GM18873 (cell line): ENCODE data around the gene CXorf65.

Source experiments
- ATAC-seq: cut with Tn5 transposase; IDR thresholded peaks from one replicate; pipeline ENCODE4 v1.9.1; 2021; ENCODE audit warnings: mild to moderate bottlenecking, moderate library complexity, moderate number of reproducible peaks; ENCODE audit not compliant: unreplicated experiment, low FRiP score

CXorf65 gene

DNA sequence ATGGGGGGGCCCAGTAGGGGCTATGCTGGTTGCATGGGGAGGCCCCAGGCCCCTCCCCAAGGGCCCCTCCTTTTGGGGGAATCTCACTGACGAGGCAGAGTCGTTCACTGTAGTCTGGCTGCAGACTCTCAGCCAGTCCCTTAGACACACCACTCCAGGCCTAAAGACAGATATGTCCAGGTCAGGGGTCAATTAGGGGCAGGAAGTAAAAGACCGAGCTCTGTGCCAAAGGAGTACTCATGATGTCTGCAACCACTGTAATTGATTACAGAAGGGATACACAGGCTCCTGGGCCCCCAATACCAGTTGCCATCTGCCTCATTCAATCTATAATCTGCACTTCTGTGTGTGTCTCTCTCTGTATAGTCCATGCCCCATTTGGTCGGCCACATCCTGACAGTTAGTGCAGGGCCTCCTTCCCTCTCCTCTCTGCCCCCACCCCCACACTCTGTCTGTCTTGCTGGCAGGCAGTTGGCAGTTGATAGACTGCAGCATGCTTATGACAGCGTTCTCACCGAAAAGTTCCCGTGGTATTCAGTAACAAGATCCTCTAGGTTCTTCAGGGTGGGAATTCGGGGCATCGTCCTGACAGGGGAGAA lies 1.3 kb upstream of the CXorf65 start:
- ATAC-seq = no peak

DNA sequence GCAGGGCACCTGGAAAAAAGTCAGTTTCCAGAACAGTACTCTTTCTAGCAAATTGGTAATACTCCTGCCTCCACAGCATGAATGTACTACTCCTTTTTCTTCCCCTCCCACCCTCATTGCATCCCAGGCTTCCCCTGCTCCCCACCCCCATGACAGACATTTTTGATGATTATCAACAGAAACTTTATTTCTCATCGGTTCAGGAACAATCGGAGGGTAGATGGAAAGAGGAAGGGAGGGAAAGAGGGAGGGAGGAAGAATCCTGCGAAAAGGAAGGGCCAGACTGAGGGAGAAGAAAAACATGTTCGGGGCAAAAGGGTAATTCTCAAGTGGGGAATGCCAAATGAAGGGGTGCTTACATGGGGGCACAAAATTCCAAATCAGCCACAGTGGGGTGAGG lies 705 bp upstream of the CXorf65 start:
- ATAC-seq = no peak

DNA sequence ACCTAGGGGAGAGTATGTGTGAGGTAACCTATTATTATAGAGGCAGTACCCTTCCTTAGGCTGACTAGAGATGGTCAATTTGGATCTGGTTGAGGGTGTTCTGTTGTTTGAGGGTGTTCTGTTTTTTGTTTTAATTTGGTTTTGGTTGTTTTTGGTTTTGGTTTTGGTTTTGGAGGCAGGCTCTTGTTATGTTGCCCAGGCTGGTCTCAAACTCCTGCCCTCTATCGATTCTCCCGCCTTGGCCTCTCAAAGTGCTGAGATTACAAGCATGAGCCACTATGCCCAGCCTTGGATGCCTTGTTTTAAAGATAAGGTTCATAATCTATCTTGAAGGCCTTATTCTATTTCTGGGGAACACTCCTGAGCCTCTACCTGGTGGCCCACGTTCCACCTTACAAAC lies 912 bp downstream of the CXorf65 start:
- ATAC-seq = no peak

DNA sequence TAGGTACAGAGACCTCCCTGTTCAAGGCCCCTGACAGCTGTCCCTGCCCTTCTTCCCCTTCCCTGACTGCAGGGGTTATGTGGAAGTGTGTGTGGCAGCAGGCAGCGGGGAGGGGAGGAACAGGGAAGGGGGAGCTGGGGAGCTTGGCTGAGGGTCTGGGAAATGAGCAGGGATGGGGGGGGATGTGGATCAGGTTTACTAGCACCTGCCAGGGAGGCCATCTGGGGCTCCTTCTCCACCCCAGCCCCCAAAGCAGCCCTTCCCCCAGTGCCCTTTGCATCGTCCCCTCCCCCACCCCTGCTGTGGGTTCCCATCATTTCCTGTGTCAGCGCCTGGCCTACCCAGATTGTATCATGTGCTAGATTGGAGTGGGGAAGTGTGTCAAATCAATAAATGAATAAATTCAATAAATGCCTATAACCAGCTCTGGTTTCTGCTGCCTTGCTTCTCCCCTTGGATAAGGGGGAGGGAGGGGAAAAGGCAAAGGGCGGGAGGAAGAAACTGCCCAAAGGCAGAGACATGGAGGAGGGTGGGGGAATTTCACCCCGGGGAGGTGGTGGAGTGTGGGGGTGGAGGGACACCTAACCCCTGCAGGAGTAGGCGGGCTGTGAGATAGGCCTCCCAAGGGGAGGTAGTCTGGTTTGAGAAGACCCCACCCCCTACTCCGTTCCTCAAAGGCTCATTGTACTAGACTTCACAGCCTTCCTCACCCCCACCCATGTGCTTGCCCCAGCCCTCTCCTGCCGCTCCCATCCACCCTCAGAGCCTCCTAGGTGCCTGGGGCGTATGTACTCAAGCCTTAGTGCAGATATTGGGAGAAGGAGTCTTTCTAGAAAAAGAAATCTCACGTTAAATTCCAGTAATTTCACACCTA lies 3.2 kb downstream of the CXorf65 start:
- ATAC-seq = no peak

DNA sequence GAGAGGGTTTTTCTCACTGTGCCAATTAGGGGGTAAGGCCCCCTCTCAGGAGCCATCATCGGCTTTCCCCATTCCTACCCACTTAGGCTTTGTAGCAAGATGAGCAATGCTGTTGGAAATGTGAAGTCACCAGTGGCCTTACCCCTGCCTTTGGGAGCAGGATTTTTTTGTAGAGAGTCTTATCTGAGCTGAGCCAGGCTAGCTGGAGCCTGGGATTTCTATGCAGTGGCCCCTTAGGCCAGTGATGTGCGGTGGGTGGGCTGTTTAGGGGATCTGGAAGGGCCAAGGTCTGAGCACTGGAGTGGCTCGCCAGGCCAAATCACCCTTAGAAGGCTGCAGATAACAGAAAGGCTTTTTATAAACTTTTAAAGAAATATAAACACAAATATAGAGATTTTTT lies 4.2 kb downstream of the CXorf65 start:
- ATAC-seq = no peak

DNA sequence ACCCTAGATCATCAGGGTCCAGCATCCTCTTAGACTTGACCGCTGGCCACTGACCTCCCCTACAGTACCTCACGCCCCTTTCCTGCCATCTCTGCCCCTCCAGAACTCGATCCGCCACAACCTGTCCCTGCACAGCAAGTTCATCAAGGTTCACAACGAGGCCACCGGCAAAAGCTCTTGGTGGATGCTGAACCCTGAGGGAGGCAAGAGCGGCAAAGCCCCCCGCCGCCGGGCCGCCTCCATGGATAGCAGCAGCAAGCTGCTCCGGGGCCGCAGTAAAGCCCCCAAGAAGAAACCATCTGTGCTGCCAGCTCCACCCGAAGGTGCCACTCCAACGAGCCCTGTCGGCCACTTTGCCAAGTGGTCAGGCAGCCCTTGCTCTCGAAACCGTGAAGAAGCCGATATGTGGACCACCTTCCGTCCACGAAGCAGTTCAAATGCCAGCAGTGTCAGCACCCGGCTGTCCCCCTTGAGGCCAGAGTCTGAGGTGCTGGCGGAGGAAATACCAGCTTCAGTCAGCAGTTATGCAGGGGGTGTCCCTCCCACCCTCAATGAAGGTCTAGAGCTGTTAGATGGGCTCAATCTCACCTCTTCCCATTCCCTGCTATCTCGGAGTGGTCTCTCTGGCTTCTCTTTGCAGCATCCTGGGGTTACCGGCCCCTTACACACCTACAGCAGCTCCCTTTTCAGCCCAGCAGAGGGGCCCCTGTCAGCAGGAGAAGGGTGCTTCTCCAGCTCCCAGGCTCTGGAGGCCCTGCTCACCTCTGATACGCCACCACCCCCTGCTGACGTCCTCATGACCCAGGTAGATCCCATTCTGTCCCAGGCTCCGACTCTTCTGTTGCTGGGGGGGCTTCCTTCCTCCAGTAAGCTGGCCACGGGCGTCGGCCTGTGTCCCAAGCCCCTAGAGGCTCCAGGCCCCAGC lies 5.7 kb downstream of the CXorf65 start:
- no peak for ATAC-seq

DNA sequence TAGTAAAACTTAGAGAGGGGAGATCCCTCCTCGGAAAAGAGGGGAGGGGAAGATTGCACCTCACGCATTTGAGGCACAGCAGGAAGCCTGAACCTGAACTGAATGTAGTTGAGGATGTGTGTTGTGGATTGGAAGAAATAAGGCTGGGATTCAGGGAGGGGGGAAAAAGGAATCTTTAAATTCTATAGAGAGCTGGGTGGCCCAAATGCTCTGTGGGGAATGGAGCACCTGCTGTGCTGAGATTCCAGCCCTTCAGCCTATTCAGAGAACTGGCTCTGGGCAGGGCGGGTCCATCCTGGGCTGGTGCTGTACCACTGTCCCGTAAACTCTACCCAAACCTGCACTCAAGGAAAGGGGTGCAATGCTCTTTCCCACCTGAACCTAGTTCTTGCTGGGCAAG lies 6.8 kb downstream of the CXorf65 start:
- no peak for ATAC-seq

DNA sequence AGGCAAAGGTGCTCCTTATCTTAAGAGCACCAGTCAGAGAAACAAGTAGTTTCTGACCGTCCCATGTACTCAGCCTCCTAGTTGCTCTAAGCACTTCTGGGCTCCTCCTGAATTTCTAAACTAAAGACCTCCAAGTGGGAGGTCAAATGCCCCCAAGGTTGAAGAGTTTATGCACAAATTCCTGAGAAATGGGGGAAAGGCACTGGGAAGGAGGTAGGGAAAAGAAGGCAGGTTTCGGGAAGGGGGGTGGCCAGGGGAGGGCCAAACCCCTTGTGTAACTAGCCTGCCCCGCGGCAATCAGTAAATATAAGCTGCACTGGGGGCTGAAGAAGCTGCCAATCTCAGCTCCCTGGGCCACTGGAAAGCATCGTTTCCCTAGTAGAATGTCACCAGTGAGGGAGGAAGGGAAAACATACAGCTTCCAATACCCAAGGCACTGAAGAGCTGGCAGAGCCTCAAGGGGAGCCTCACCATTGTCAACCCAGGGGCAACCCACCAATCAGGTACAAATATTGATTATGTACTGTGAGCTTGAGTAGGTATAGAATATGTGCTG lies 7.5 kb downstream of the CXorf65 start:
- ATAC-seq = no peak

DNA sequence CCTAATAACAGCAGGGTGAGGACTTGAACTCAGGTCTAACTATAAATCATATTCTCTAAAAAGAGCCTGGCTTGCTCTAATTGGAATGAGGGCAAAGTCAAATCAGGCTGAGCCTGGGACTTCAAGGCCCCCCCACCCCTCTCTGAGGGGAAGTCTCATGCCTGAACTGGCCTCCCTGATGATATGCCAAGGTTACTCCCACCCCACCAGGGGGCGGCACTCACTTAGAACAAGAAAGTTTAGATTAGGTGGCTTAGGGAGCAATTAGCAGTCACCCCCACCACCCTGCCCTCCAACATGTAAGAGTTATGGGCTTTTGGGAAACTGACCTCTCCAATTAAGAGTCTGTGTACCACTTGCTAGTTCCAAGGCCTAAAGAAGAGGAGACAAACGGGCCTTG lies 8.2 kb downstream of the CXorf65 start:
- no peak for ATAC-seq

DNA sequence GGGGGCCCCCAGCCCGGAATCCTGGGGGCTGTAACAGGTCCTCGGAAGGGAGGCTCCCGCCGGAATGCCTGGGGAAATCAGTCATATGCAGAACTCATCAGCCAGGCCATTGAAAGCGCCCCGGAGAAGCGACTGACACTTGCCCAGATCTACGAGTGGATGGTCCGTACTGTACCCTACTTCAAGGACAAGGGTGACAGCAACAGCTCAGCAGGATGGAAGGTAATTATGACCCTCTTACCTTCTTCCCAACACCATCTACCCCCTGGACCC lies 9.8 kb downstream of the CXorf65 start:
- ATAC-seq = no peak

DNA sequence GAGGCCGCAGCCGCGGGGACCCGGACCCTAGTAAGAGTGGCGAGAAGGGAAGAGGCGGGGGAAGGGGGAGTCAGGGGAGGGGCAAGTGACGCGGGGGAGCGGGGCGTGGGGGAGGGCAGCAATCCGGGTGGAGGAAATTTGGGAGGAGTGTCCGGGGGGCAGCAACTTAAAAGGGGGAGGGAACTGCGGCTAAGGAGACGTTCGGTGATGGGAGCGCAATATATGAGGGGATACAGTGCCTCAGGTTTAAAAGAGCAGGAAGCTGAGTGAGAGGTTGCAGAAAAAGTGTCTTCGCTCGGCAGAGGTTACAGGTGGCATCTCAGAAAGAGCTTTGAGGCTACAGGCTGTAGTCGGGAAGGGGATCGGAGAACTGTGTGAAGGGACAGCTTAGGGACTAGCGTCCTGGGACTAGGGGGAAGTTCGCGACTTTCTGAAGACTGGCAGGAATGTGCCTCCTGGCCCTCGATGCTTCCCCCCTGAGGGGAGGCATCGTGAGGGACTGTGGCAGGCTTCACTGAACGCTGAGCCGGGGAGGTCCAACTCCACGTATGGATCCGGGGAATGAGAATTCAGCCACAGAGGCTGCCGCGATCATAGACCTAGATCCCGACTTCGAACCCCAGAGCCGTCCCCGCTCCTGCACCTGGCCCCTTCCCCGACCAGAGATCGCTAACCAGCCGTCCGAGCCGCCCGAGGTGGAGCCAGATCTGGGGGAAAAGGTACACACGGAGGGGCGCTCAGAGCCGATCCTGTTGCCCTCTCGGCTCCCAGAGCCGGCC lies 10.4 kb downstream of the CXorf65 start:
- ATAC-seq = no peak

DNA sequence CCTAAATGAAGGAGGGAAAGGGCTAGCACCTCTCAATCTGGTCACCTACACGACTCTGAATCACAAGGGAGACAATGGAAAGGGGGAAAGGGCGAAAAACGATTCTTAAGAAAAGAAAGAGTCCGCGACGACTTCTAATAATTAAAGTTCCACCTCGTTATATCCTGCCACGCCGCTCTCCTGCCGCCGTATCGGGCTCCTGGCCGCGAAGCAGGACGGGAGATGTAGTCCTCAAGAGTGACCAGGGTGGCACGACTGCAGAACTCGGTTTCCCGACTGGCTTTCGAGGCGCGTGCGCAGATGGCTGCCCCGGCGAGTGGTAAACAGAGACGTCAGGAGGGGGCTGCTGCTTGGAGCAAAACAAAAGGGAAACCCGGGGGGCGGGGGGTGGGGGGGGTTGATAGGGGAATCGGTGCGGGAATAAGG lies 11.0 kb downstream of the CXorf65 start, which contains the start of gene FOXO4:
Gene FOXO4, plus strand, starts transcription at position 297 of the 426 bp plus-strand sequence. CDS start 678 bp downstream, outside the sequence.
- peak; percentile 77 for ATAC-seq

DNA sequence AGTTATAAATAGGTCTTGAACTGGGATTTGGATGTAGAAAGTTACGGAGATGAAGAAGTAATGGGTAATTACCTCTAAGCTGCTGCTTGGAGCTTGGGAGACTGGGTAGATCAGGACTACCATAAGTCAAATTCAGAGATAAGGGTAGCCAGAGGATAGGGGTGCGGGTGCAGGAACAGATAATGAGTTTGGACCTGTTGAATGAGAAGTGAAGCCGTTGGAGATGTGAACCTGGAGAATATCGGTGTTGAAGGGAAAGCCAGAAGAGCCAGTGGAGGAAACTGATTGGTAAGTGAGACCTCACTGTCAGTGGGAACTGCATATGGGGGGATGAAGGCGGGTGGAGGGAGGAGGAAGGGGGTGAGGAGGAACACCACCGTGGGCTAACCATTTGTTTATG lies 11.5 kb downstream of the CXorf65 start:
- no peak for ATAC-seq

DNA sequence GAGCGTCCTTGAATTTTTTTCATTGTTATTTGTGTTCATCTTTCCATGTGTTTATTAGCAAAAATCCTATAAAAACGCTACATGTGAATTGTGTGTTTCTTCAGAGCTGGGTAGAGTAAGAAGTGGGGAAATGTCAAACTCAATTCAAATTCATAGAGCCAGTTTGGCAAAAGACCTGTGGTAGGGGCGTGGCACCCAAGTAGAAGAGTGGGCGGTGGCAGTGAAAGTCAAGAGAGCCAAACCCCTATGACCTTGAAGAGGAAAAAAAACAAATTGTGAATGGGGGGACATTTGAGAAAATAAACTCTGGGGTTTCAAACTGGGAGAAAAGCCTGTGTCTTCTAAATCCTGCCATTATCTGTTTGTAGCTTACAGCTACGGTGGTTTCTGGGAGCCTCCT lies 15.3 kb downstream of the CXorf65 start:
- ATAC-seq = no peak

DNA sequence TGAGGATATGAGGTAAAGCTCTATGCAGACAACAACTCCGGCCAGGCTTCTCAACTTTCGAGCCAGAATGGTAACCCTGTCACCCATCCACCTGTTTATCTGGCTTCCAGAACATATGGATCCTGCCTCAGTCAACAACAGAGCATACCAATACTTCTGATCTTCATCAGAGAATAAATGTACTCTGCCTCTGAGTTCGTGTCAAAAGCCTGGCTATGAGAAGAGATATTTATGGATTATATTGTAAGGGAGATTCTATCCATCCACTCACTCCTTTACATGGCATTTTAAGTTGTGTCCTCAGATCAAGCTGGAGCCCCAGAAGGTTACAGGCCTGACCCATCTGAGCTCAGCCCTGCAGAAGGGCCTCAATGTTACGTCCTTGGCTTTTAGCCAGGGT lies 20.6 kb downstream of the CXorf65 start:
- ATAC-seq = no peak

DNA sequence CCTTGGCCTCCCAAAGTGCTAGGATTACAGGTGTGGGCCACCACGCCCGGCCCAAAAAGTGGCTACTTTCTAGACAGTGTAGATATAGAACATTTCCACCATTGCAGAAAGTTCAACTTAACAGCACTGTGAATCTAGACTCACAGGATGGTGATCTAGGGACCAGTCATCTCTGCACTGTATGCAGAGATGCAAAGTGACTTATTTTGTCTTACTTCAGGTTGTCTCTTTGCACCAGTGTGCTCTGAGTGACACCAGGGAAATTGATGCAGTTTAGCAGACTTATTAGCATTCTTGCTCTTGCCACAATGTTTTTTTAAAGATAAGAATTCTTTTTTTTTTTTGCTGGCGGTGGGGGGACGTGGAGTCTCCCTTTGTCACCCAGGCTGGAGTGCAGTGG lies 23.7 kb downstream of the CXorf65 start:
- no peak for ATAC-seq

DNA sequence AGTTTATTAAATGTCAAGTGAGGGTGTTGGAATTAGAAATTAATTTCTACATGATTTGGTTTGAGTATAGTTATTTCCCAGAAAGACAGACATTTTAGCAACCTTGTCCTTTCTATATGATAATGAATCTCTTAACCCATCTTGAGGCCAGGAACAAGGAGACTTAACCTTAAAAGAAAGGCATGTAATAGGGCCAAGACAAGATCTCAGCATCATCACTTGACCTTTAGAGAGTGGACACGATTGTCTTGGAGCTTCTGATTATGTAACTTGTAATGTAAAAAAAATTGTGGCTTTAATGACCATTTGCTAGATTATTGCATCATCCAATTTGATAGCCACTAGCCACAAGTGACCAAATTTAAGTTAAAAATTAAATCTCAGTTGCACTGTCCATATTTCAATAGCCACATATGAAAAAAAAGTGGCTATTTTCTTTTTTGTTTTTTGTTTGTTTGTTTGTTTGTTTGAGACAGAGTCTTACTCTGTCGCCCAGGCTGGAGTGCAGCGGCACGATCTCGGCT lies 24.4 kb downstream of the CXorf65 start:
- no peak for ATAC-seq

DNA sequence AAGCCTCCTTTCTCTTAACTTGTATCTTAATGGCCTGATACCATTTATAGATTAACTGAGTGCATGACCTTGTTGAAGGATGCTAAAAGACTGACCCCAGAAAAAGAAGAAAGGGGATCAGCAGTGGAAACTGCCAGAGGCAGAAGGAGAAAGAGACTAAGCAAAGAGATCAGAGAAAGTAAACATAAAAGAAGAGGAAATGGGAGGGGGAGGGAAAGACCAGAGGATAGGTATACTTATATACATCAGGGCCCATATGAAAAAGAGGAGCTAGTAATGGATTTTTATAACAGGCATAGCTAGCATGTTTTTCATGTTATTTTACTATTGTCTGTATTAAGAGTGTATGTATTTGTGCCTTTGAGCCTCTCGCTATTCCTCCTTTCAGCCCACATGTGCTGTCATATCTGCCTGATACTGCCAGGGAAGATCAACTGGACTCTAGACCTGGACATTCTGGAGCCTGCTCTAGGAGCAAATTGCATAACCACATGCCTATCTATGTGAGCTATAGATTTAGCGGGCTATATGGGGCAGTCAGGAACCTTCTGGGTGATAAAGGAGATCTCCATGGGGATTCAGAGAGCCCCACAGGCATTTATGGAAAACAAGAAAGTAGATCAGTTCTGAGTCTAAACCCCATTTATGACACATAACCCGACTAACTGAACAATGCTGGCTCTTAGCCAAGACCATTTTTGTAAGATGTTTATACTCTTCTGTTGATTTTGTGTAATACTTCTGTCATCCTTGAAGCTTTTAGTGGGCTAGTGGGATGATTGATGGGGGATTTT lies 25.0 kb downstream of the CXorf65 start:
- ATAC-seq = no peak

DNA sequence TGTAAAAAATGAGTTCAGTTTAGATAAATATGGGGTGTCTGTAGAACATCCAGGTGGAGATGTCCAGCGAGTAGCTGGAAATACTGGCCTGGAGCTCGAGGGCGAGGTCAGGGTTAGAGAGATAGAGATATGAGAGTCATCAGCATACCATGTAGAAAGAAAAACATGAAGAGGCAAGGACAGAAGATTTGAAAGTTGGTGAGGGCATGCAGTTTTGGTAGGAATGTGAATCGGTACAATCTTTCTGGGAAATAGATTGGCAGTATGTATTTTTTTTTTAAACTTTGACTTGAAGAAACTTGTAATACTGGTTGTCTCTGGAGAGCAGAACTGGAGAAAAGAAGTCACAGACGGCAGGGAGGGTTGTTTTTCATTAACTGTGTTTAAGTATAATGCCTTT lies 36.0 kb downstream of the CXorf65 start:
- ATAC-seq = no peak
